ENCODE data around the gene SPRED1. TPM values are rescaled to one million over a fixed set of nuclear protein-coding genes. Genes with fewer than 3 reads are reported as not detected.

The SPRED1 gene
- total RNA-seq, 1 experiment from 2014 or later = 28.1 TPM

DNA sequence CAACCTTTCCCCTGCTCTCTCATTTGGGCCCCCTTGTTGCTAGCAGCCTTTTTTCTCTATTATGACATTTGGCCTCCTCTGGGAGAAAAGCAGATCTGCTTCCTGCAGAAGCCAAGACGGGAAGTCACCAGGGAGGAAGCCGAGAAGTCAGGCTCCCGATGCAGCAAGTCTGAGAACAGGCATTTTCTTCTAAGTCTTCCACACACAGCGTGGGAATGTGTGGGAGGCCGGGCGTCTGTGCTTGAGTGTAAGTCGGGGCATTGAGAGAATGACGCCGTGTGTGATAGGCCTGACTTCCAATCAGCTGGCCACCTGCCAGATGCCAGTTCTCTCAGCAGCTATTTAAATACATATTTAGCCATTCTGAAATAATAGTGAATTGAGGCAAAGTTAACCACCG is 125.5 kb downstream of the SPRED1 start:
- TF ChIP-seq, protein P1, sequence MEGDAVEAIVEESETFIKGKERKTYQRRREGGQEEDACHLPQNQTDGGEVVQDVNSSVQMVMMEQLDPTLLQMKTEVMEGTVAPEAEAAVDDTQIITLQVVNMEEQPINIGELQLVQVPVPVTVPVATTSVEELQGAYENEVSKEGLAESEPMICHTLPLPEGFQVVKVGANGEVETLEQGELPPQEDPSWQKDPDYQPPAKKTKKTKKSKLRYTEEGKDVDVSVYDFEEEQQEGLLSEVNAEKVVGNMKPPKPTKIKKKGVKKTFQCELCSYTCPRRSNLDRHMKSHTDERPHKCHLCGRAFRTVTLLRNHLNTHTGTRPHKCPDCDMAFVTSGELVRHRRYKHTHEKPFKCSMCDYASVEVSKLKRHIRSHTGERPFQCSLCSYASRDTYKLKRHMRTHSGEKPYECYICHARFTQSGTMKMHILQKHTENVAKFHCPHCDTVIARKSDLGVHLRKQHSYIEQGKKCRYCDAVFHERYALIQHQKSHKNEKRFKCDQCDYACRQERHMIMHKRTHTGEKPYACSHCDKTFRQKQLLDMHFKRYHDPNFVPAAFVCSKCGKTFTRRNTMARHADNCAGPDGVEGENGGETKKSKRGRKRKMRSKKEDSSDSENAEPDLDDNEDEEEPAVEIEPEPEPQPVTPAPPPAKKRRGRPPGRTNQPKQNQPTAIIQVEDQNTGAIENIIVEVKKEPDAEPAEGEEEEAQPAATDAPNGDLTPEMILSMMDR (IDR thresholded peaks at IDR 0.05; ENCODE audit: unreplicated experiment) = no peak
- ChIA-PET POLR2A (interaction anchor here (0.6 kb wide), 1 partner anchor 105 kb away, joined by 3 read pairs; no protein-coding TSS in a partner anchor), CTCF (interaction anchor here (0.9 to 2.0 kb wide), 3 partner anchors 12 to 23 kb away, joined by 3 to 8 read pairs (median 5); no protein-coding TSS in a partner anchor)
- H3K27ac Mint-ChIP-seq (ENCODE audit: low read depth, unreplicated experiment) = no peak overlapping the region
- no peaks in the 10 kb centered on the region for H3K27me3 Mint-ChIP-seq (ENCODE audit: insufficient read depth, unreplicated experiment)
- no TSS peak for BruUV-seq (replicated peaks)
- intact Hi-C loops (cut with micrococcal nuclease) = no loop called here
- no peaks in the 10 kb centered on the region for H3K4me1 Mint-ChIP-seq (ENCODE audit: insufficient read depth, unreplicated experiment)
- no peak overlapping the region for H3K4me3 Mint-ChIP-seq (ENCODE audit: unreplicated experiment)
- no peaks in the 10 kb centered on the region for H3K9me3 Mint-ChIP-seq (ENCODE audit: unreplicated experiment)
- no peaks in the 10 kb centered on the region for H3K36me3 Mint-ChIP-seq (ENCODE audit: insufficient read depth, unreplicated experiment)
- no peak for DNase-seq (ENCODE audit: unreplicated experiment)

DNA sequence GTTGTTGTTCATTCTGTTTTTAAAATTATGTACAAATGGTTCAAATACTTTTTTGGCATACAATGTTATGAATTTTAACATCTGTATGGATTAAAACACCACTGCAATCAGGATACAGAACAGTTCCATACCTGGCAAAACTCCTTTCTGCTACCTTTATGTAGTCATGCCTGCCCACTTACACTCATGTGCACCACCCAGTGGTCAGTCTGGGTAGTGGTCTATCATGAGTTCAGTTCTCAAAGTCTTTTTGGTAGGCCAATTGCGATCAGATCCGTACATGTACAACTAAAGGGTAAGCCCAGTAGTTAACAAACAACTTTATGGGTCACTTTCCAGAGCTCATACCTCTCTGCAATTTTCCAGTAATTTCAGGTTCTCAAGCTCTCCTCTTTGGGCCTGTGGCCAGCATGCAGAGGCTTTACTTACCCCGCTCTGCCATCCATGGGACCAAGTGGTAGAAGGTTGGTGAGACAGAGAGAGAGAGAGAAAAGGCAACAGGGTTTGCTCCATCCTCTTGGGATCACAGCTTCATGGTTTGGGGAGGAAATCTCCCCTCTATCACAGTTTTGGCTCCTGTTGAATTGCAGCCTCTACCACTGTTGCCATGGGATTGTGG is 137.4 kb downstream of the SPRED1 start:
- DNase-seq (ENCODE audit: unreplicated experiment) = peak; percentile 77
- TF ChIP-seq, protein P1 (IDR thresholded peaks at IDR 0.05; ENCODE audit: unreplicated experiment) = peak; percentile 67
- BruUV-seq (replicated peaks) = no TSS peak
- Mint-ChIP-seq H3K27me3 (ENCODE audit: insufficient read depth, unreplicated experiment) (no peaks in the 10 kb centered on the region), H3K36me3 (ENCODE audit: insufficient read depth, unreplicated experiment) (no peaks in the 10 kb centered on the region), H3K4me1 (ENCODE audit: insufficient read depth, unreplicated experiment) (no peaks in the 10 kb centered on the region), H3K4me3 (ENCODE audit: unreplicated experiment) (no peak overlapping the region), H3K9me3 (ENCODE audit: unreplicated experiment) (no peaks in the 10 kb centered on the region), H3K27ac (ENCODE audit: low read depth, unreplicated experiment) (no peak overlapping the region)
- ChIA-PET CTCF (interaction anchor here (0.6 to 7.0 kb wide), 19 partner anchors 8 to 1279 kb away, joined by 3 to 53 read pairs (median 4); no protein-coding TSS in a partner anchor), POLR2A (interaction anchor here (0.6 kb wide), 1 partner anchor 742 kb away, joined by 4 read pairs; no protein-coding TSS in a partner anchor)
- intact Hi-C loops (cut with micrococcal nuclease) = loop anchor here (1.0 to 2.0 kb wide), 3 partner anchors 139 to 395 kb away; no protein-coding TSS in a partner anchor

GRCh38 chr15:38391191-38391590 is 138.6 kb downstream of the SPRED1 start:
- Mint-ChIP-seq H3K4me3 (ENCODE audit: unreplicated experiment) (no peak overlapping the region), H3K27ac (ENCODE audit: low read depth, unreplicated experiment) (no peak overlapping the region), H3K27me3 (ENCODE audit: insufficient read depth, unreplicated experiment) (no peaks in the 10 kb centered on the region), H3K36me3 (ENCODE audit: insufficient read depth, unreplicated experiment) (no peaks in the 10 kb centered on the region), H3K9me3 (ENCODE audit: unreplicated experiment) (no peaks in the 10 kb centered on the region), H3K4me1 (ENCODE audit: insufficient read depth, unreplicated experiment) (no peaks in the 10 kb centered on the region)
- ChIA-PET POLR2A (no interaction called here), CTCF (interaction anchor here (0.6 to 7.0 kb wide), 6 partner anchors 9 to 395 kb away, joined by 3 to 43 read pairs (median 6); no protein-coding TSS in a partner anchor)
- TF ChIP-seq, protein P1 (IDR thresholded peaks at IDR 0.05; ENCODE audit: unreplicated experiment) = no peak
- intact Hi-C loops (cut with micrococcal nuclease) = loop anchor here (2.0 kb wide), 1 partner anchor 396 kb away; no protein-coding TSS in a partner anchor
- BruUV-seq (replicated peaks) = no TSS peak
- DNase-seq (ENCODE audit: unreplicated experiment) = no peak

DNA sequence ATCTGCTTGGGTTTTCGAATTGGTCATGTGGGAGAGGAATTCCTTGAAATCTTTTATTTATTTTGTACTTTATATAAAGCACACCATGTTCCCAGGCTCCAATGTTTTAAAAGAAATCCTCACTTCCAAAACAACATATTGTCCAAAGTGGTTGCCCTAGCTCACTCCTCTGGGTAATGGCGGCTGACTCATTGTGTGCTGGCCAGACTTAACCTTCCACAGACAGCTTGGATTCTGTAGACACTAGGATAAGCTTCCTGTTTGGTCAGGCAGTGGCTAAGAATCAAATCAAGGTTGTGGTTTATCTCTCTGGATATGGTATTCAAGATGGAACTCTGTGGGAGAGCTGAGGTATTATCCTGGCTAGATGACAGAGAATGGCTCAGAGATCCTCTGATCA is 145.5 kb downstream of the SPRED1 start:
- DNase-seq (ENCODE audit: unreplicated experiment) = peak; percentile 81
- no peaks in the 10 kb centered on the region for H3K27me3 Mint-ChIP-seq (ENCODE audit: insufficient read depth, unreplicated experiment)

More for the DNA sequence above, 145.5 kb downstream of the SPRED1 start:
- Mint-ChIP-seq H3K9me3 (ENCODE audit: unreplicated experiment) (no peaks in the 10 kb centered on the region), H3K36me3 (ENCODE audit: insufficient read depth, unreplicated experiment) (no peaks in the 10 kb centered on the region), H3K27ac (ENCODE audit: low read depth, unreplicated experiment) (peak overlapping the region; percentile 59), H3K4me3 (ENCODE audit: unreplicated experiment) (no peak overlapping the region), H3K4me1 (ENCODE audit: insufficient read depth, unreplicated experiment) (peaks cover 10% of the 10 kb centered on the region)
- ChIA-PET POLR2A (interaction anchor here (1.0 kb wide), 1 partner anchor 321 kb away, joined by 3 read pairs; no protein-coding TSS in a partner anchor), CTCF (interaction anchor here (1.0 kb wide), 1 partner anchor 10 kb away, joined by 3 read pairs; no protein-coding TSS in a partner anchor)
- BruUV-seq (replicated peaks) = no TSS peak
- intact Hi-C loops (cut with micrococcal nuclease) = no loop called here
- TF ChIP-seq, protein P1 (IDR thresholded peaks at IDR 0.05; ENCODE audit: unreplicated experiment) = no peak

All from MCF 10A (cell line).